ENCODE results near the gene KCNJ10.
A peak's percentile ranks its signal among the peaks of the same experiment; 100 is the strongest.

The KCNJ10 gene

DNA sequence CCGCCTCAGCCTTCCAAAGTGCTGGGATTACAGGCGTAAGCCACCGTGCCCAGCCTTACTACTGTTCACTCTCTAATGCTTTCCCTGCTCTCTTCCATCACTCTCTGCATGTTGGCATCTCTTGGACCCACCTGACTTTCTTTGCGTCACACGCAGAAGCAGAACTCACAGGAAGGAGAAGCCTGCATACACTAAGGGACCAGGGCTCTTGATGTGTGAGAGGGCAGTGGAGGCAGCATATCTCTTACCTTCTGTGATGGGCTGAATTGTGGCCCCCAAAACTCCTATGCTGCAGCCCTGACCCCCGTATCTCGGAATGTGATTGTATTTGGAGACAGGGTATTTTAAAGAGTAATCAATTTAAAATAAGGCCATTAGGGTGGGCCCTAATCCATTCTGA lies 89.2 kb downstream of the KCNJ10 start:
- DNase-seq (ENCODE audit: low read depth): no peak
- no peak overlapping the region for H3K4me3 ChIP-seq (ENCODE audit: low read depth, low read length)

DNA sequence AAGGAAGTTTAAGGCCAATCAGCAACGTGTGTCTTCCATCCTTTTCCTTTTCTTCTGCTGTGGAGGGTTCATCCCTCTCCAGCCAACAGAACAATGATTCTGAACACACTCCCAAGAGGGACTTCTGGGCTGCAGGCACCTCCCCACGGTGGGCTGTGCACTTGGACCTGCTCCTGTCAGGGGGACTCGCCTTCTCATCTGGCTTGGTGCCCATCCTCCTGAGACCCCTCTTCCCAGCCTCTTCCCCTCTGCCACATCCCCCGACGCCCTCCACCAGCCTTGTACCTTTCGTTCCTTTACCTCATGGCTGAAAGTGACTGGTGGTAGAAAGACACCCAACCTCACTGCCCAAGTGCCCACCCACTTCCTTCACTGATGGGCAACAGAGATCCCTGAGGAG lies 89.9 kb downstream of the KCNJ10 start:
- DNase-seq (ENCODE audit: low read depth): no peak
- H3K4me3 ChIP-seq (ENCODE audit: low read depth, low read length): no peak overlapping the region

DNA sequence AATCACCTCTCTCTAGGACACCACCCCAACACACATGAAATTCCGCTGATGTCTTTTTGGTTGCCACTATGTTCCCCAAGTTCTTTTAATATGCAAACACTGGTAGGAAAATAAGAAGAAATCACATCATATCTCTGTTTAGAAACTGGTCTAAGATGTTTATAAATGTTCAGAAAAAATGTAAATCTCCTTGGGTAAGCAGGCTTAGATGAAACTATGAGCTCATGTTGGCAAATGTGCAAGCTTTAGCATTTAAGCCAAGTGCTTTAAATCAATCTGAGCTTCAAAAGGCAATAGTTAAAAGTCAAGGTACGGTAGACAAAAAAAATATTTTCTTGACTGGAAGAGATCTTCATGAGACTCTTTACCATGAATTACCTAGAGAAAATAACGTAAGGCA lies 90.7 kb downstream of the KCNJ10 start:
- DNase-seq (ENCODE audit: low read depth): no peak

DNA sequence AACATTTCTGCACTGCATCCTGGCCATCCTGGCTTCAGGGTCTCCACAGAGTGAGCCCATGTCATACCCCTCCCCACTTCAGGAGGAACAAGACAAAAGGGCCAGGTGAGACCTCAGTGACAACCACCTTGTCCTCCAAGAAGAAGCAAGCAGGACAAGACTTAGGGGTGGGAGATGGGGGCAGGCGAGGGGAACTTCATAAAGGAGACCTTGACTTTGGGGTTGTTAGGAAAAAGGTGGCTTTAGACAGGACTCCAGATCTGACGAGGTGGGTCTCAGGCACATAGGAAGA lies 91.9 kb downstream of the KCNJ10 start:
- H3K4me3 ChIP-seq (ENCODE audit: low read depth, low read length): no peak overlapping the region
- DNase-seq (ENCODE audit: low read depth): no peak

More for the DNA sequence above, 90.7 kb downstream of the KCNJ10 start:
- no peak overlapping the region for H3K4me3 ChIP-seq (ENCODE audit: low read depth, low read length)

DNA sequence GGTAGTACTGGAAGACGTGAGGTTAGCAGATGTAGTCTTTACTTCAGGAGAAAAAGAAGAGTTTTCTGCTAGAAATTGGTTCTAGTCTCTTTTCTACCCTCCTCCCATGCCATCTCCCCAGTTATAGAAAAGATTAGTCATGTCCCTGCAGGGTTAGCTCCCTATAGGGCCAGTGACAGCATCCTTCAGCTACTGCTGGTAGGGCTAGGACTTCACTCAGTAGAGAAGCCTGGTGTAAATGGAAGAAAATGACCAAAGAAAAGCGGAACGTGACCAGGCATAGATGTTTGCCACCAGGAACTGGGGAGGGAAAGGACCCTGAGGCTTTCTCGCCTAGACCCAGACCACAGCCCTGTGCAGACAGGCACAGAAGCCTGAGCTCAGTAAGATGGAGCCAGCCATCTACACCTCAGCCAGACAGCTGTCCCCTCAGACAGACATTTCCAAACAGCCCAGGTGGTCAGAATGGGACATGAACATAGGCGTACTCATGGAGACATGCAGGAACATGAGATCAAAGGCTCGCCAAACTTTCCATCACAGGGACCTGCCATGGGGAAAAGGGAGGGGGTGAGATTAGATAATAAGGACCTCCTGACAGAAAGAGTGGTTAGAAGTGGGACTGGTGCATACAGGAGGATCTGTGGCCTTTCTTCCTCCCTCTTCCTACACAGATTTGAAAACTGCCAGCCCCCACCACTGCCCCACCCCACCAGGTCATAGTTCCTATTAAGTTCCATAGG lies 92.4 kb downstream of the KCNJ10 start:
- H3K4me3 ChIP-seq (ENCODE audit: low read depth, low read length): no peak overlapping the region
- DNase-seq (ENCODE audit: low read depth): no peak

DNA sequence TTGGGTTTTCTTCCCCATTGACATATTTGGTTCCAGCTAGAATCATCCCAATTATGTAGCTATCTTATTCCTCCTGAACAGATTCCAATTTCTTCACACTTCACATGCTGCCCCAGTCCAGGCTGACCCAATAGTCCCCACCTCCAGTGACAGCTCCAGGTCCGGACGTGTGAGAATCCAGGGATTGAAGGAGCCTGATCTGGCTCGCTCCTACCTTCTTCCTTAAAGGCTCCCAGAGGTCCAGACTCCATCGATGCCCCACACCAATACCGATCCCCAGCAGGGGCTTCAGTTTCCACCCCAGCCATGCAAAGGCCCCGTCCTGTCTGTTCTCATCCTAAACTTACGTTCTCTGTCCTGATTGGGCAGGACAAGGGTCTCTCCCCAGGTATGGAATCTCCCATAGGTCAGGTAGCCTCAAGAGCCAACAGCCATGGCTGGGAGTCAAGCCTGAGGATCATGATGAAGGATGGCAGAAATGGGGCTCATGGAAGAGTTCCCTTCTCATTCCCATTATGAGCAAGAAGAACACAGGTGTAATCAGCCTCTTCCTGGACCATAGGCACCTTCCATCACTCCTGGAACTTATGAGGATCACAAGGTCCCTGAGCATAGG lies 95.5 kb downstream of the KCNJ10 start:
- no peak overlapping the region for H3K4me3 ChIP-seq (ENCODE audit: low read depth, low read length)
- DNase-seq (ENCODE audit: low read depth): no peak

DNA sequence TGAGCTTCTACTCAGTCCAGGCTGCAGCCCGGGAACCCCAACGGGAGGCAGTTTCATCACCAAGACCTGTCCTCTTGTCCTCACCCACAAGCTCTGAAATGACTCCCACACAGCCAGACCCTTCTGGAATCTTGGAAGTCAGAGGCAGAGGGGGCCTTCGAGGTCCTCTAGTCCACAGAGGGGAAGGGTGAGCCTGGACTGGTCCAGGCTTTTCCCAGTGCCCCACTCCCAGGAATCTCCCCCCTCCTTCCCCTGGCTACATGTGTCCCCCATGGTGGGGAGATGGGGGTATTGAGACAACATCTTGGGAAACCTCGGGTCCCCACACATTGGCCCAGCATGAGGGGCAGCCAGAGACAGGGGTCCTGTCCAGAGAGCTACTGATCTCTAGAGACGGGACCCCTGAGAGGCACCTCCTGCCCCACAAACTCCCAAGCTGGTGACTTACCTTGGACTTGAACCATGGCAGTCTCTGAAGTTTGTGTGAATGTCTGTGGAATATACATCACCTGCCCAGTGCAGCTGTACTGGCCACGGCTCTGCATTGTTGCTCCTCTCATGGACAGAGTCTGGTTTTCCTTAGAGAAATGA lies 96.5 kb downstream of the KCNJ10 start:
- H3K4me3 ChIP-seq (ENCODE audit: low read depth, low read length): no peak overlapping the region
- DNase-seq (ENCODE audit: low read depth): no peak

DNA sequence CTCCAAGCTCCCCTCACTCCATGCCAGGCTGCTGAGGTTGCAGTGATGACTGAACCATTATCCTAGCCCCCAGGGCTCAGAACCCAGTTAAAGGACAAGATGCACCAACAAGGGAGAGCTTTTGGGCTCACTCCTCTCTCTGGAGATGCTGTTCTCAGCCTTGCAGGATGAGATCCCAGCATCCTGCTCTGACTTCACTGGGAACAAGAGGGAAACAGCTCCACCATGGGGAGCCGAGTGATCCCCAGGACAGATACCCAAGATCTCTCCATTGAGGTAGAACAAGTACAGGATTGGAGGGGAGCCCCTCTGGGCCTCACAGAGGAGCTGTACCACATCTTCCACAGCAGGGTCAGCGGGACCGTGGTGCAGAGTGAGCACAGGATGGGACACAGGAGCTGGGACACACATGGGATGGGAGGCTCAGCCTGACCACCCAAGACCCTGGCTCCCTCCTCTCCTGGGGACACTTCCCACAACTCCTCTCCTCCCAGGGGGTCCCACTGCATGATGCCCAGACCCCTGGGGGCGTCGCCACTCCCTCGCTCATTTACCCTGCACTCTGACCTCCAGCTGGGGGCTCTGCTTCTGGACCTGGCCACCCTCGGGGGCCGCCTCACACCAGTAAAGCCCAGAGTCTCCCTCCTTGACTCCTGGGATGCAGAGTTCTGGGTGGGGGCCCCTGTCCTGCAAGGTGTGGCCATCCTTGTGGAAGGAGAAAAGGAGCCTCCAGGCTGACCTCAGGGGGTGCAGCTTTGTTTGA lies 97.3 kb downstream of the KCNJ10 start:
- no peak overlapping the region for H3K4me3 ChIP-seq (ENCODE audit: low read depth, low read length)

DNA sequence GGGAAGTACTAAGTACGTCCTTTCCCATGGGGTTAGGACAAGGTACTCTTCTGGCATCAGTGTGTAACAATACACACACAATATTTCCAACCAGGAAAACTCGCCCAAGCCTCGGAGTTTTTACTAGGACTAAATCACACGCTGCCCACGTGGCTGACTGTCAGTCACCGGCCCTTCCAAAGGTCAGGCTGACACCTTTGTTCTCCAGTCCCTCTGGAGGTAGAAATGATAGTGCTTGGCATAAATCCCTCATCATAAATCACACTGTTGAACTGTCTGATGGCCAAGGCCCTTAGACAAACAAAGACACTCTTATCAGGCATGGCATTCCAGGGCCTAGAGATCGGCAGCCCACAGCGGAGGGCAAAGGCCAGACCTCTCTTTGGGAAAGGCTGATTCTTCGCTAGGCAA lies 99.0 kb downstream of the KCNJ10 start:
- H3K4me3 ChIP-seq (ENCODE audit: low read depth, low read length): no peak overlapping the region
- DNase-seq (ENCODE audit: low read depth): no peak

More for the DNA sequence above, 97.3 kb downstream of the KCNJ10 start:
- DNase-seq (ENCODE audit: low read depth): no peak

DNA sequence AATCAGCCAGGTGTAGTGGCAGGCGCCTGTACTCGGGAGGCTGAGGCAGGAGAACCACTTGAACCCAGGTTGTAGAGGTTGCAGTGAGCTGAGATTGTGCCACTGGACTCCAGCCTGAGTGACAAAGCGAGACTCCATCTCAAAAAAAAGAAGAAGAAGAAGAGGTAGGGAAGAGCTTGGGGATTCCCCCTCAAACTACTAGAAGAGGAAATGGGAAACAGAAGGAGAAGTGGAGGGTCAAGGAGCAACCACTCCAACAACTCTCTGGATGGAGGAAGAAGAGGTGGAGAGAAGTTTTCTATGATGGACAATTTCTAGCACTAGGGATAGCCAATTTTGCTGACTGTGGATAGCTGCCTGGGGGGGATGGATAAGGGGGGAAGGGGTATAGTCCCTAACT lies 101.1 kb downstream of the KCNJ10 start:
- no peak overlapping the region for H3K4me3 ChIP-seq (ENCODE audit: low read depth, low read length)
- DNase-seq (ENCODE audit: low read depth): no peak

DNA sequence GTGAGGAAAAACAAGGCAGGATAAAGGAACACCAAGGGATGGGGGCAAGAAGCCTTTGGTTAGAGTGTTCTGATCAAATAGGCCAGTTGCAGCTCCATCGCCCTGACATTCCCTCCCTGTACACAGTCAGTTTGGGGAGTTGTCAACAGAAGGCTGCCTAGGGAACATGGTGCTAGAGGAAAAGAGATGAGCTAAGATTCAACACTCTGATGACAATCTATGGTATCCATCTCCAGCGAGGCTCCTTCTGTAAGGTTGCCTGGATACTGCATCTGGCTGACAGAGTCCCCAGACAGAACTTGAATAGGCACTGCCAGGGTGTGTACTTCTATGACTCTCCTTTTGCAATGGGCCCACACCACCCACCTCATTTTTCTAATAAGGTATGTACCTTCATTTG lies 104.7 kb downstream of the KCNJ10 start:
- no peak overlapping the region for H3K4me3 ChIP-seq (ENCODE audit: low read depth, low read length)

DNA sequence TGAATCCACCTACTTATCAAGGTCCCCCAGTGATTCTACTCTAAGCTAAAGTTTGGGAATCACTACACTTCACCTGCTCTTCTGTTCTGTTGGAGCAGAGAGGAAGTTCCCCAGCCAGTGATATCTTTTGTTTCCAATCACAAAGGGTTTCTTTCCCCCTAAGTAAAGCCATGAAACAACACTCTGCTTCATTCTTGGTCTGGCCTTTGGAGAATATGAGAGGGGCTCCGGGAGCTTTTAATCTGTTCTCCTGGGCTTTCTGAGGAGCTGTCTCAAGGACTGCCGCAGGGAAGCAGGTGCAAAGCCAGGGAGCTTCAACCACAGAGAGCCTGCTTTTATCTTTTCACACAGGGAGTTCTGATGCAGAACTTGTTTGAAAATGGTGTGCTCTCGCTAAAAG lies 105.8 kb downstream of the KCNJ10 start:
- no peak overlapping the region for H3K4me3 ChIP-seq (ENCODE audit: low read depth, low read length)
- no peak for DNase-seq (ENCODE audit: low read depth)

More for the DNA sequence above, 104.7 kb downstream of the KCNJ10 start:
- DNase-seq (ENCODE audit: low read depth): no peak

DNA sequence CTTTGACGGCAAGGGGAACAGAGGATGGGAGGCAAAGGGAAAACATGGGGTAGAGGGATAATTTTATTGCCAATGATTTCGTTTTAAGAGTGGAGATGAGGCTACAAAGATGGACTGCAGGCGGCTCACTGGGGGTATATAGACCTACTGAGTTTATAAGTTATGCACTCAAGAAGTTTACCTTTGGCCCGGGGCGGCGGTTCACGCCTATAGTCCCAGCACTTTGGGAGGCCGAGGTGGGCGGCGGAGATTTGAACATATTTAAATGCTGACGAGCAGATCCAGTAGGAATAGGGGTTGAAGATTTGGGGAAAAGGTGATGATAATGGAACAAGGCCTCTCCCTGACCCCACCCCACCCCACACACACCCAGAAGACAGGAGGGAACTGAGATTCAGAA lies 107.8 kb downstream of the KCNJ10 start:
- no peak overlapping the region for H3K4me3 ChIP-seq (ENCODE audit: low read depth, low read length)
- DNase-seq (ENCODE audit: low read depth): no peak

DNA sequence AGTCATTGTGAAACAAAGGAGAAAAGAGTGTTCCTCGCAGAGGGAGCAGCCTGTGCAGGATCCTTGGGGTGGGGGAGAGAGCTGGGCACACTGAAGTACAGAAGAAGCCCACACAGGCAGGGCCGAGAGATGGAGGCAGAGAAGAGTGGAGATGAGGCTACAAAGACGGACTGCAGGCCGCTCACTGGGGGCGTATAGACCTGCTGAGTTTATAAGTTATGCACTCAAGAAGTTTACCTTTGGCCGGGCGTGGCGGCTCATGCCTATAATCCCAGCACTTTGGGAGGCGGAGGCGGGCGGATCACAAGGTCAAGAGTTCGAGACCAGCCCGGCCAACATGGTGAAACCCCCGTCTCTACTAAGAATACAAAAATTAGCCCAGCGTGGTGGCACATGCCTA lies 108.3 kb downstream of the KCNJ10 start:
- no peak overlapping the region for H3K4me3 ChIP-seq (ENCODE audit: low read depth, low read length)
- no peak for DNase-seq (ENCODE audit: low read depth)

DNA sequence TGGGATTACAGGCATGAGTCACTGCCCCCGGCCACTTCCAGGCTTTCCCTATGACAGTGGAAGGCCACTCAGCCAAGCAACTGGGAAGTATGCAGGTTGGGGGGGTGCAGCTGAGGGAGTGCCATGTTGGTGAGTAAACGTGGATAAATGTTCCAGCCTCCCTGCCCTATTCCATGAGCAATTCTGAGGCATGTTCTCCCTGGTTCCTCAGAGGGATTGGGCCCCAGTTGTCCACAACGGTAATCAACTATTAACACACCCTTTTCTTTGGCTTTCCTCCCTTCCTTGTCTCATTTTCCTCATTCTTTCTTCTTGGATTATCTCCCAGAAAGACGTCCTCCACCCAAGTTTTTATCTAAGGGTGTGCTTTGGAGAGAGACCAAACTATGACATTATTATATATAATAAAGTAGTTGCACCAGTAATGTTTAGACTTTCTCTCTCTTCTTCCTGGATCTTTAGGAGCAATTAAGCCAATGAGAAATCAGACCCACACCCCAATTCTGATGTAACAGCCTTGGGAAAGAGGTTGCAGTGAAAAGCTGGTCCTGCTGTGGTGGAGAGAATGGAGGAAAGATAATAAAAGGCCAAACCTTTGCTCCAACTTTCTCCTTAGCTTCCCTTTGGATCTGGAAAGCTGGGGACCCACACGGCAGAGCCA lies 109.1 kb downstream of the KCNJ10 start:
- DNase-seq (ENCODE audit: low read depth): peak; percentile 46
- no peak overlapping the region for H3K4me3 ChIP-seq (ENCODE audit: low read depth, low read length)

DNA sequence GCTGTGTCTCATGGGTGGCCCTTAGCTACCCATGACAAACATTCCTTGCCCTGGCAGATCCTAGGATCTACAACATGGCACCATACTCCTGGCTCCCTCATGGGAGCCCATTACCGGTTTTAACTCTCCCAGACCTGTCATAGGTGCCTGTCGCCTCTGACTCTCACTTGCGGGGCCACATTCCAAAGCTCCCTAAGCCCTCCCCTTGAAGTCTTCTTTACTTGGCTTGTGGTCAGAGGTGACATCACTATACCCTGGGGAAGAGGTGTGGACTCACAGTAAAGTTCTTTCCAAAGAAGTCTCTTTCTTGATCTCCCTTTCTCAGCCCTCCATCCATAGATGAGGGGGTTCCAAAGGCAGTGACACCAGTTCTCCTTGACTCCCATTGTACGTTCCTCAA lies 110.5 kb downstream of the KCNJ10 start:
- DNase-seq (ENCODE audit: low read depth): no peak
- H3K4me3 ChIP-seq (ENCODE audit: low read depth, low read length): no peak overlapping the region

DNA sequence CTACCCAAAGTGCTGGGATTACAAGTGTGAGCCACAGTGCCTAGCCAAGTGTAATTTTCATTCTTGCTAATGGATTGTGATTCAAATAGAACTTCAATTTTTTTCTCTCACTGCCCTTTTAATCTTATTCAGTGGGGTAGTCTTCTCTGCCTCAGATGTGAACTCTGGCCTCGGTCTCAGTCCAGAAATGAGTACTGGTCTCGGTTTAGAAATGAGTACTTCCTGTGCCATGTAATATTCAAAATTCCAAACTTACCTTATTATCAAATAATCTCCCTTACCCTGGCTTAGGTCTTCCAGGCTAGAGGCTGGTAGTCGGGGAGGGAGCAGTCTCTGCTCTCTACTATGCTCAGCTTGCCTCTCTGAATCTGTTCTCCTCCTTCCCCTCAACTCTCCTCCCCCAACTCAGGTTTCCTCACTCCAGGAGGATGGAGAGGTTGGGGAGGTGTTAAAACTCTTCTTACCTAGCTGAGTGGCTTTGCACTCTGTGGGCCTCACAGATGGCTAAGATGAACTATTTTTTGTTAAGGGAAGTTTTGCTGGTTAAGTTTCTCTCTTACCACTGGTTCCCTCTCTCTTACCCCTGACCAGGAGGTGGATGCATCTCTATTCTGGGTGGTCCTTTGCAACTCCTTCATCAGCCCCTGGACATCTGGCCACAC lies 111.1 kb downstream of the KCNJ10 start:
- DNase-seq (ENCODE audit: low read depth): no peak
- H3K4me3 ChIP-seq (ENCODE audit: low read depth, low read length): no peak overlapping the region

DNA sequence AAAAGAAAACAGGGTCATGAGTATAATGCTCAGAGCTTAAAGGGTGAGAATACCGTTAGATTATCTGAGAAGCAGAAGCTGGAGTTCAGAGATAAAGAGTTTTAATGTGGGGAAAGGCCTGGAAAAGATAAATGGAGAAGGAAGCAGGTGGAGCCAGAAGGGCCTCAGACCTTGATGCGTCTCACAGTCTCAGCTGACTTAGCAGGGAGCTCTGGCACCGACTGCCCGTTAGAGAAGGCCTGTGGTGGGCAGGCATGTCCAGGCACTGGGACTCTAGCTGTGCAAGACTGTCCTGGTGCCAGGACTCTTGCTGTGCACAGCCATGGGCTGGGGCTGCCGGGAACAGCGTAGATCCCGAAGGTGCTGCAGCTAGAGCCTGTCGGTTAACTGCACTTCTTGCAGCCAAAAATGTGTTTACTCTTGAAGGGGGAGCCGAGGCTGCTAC lies 112.1 kb downstream of the KCNJ10 start:
- DNase-seq (ENCODE audit: low read depth): no peak
- no peak overlapping the region for H3K4me3 ChIP-seq (ENCODE audit: low read depth, low read length)

DNA sequence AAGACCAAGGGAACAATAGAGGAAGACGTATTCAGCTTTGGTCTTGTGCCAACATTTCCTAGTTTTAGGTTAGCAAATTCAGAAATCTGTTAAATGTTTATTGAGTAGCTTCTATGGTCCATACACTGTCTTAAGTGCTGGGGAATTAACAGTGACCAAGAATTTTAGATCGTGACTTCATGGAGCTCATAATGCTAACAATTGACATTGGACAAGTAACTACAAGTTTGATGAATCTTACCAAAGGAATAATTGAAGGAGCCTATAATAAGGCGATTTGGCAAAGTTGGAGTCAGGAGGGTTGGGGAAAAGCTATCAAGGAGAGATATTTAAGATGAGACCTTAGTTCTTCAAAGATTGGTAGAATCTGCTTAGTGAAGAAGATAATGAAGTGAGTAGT lies 114.5 kb downstream of the KCNJ10 start:
- no peak overlapping the region for H3K4me3 ChIP-seq (ENCODE audit: low read depth, low read length)
- no peak for DNase-seq (ENCODE audit: low read depth)
